GM21786 (cell line): Measurements from ENCODE around the gene GRAMD1B.

Experiments used
- ATAC-seq: cut with Tn5 transposase; IDR thresholded peaks from one replicate; pipeline ENCODE4 v1.9.1; 2021; ENCODE audit not compliant: unreplicated experiment

The GRAMD1B gene

GRCh38 chr11:123527526-123527925 is 97.5 kb downstream of the GRAMD1B start:
- no peak for ATAC-seq

- ATAC-seq: no peak
Observed at GRCh38 chr11:123527947-123528346, 97.9 kb downstream of the GRAMD1B start.

- ATAC-seq: no peak
Observed at GRCh38 chr11:123531325-123531724, 101.3 kb downstream of the GRAMD1B start.

DNA sequence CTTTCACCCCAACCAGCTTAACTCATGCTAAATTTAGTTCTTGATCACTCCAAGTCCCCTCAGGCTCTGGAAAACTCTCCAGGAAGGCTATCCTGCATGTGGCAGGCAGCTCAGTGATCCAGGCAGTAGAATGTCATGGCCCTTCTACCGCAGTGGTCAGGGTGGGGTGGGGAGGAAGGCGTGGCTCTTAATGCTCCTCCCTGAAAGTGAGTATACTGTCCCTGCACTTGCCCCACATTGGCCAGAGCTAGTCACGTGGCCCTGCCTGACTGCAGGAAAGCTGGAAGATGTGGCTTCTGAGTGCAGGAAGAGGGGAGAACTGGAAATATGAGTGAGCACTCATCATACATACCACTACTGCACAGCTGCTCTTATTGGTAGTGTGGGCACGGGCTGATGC is 102.1 kb downstream of the GRAMD1B start:
- no peak for ATAC-seq

GRCh38 chr11:123535401-123535800 is 105.3 kb downstream of the GRAMD1B start:
- ATAC-seq: no peak

- no peak for ATAC-seq
Observed at GRCh38 chr11:123536690-123537437, 106.8 kb downstream of the GRAMD1B start.

DNA sequence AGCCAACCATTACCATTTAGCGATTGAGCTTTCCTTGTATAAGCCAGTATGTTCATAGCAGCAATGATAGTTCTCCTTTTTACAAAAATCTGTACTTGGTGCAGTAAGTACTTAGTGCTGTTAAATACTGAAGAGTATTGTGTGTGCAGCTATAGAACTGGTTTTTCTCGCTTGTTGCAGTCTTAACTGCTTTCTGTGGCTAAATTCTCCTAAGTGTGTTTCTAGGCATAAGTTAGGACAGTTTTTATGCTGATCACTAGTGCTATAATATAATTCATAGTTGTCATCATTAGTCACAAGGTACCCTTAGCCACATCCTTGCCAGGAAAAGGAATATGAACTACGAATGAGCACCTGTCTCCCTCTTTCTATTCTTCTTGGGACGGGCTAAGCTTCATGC is 107.7 kb downstream of the GRAMD1B start:
- ATAC-seq: no peak

DNA sequence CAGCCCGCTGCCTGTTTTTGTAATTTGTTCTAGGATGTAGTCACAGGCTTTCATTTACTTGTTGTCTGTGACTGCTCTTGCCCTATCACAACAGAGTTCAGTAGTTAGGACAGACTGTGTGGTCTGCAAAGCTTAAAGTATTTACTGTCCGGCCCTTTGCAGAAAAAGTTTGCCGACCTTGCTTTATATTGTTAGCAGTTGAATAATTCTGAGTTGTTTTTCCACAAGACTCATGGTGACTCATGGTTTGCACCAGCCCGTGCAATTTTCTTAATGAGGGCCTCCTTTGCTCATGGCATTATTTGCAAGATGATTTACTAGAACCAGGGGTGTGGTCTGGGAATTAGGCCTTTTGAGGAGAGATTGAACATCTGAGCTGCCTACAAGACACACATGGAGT is 113.7 kb downstream of the GRAMD1B start:
- no peak for ATAC-seq

GRCh38 chr11:123544631-123545375 is 114.7 kb downstream of the GRAMD1B start:
- no peak for ATAC-seq

GRCh38 chr11:123545726-123546270 is 115.7 kb downstream of the GRAMD1B start:
- no peak for ATAC-seq

DNA sequence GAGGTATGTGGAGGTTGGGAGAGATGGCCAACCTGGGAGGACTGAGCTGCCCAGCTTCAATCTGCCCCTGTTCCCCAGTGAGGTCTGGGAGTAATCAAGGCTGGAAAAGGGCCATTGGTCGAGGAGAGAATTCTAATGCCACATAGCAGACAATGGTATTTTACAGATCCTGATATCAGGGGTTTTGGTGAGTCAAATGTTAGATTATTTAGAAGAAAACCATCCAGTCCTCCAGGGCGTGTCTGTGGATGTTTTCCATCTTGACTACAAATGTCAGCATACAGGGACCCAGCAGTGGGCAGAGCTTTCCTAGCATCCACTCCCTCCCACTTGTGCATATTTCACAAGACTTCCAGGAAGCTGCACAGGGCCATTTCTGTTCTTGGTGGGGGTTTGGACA is 116.4 kb downstream of the GRAMD1B start:
- no peak for ATAC-seq

DNA sequence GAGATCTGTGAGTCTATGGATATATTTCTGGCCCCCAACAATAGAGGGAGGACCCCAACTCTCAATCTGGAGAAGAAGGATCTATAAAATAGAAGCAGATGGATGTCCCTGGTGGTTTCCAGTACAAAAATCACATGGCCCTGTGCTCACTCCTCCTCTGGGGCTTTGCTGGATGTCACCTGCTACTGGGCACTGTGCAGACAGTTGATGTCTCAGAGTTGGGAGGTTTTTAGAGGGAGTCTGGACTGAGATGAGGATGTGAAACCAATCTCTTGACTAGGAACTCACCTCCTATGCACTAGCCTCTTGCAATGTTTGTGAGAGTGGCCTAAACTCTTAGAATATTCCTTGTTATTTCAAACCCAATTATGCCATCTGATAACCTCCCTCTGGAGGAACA is 117.1 kb downstream of the GRAMD1B start:
- peak; percentile 95 for ATAC-seq

GRCh38 chr11:123548774-123549173 is 118.7 kb downstream of the GRAMD1B start:
- no peak for ATAC-seq

DNA sequence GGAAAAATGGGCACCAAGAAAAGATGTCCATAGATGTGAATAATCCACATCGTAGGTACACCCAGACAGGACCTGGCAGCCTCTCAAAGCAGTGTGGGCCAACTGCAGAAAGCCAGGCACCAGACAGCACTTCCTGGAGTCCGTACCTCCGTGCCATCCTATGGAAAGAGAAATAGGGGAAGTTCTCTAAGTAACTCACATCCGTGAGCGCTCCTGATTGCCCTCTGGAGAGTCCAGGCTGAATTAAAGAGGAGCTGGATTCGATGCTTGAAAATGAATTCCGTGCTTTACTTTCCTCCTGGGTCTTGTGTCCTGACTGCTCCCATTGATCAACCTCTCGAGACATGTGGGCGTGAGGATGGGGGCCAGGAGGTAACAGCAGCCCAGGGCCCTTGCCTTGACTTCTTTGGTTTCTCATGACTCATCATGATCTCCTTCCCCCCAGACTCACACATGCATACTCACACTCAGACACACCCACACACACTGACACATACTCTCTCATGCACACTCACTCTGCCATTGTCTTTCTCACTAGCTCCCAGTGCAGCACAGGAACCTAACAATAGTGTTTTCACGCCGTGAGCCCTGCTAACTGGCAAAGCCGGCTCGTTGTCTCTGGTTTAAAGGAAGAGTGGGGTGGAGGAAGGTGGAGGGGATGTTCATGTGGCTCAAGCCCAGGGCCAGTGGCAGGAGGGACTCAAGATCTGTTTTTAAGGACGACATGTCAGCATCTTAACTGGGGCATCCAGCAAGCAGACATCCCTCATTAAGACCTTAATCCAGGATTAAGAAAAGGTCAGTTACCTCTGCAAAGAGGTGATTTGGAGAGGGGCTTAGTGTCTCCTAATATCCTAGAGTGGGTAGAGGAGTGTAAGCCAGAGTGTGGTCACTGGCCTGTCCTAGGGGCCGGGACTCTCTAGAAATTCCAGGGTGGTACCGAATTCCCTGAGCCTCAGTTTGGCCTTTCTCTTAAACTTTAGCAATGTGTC is 120.2 kb downstream of the GRAMD1B start:
- no peak for ATAC-seq

- no peak for ATAC-seq
Observed at GRCh38 chr11:123551079-123551478, 121.0 kb downstream of the GRAMD1B start.

DNA sequence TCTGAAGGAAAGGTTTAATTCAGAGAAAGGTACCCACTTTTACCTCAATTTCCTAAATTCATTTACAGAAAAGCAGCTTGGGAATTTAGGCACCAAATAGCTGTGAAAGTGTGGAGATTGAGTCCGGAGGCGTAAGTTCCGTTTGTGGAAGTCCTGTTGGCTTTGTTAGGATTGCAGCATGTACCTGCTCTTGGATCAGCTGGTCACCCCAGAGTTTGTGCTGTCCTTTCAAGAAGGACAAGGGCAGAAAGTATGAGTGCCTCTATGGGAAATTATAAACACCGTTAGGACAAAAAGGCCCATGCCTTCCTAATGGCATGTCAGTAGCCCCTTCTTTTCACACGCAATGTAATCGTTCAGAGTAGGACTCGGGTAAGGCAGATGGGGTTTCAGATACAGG is 126.6 kb downstream of the GRAMD1B start:
- ATAC-seq: no peak

DNA sequence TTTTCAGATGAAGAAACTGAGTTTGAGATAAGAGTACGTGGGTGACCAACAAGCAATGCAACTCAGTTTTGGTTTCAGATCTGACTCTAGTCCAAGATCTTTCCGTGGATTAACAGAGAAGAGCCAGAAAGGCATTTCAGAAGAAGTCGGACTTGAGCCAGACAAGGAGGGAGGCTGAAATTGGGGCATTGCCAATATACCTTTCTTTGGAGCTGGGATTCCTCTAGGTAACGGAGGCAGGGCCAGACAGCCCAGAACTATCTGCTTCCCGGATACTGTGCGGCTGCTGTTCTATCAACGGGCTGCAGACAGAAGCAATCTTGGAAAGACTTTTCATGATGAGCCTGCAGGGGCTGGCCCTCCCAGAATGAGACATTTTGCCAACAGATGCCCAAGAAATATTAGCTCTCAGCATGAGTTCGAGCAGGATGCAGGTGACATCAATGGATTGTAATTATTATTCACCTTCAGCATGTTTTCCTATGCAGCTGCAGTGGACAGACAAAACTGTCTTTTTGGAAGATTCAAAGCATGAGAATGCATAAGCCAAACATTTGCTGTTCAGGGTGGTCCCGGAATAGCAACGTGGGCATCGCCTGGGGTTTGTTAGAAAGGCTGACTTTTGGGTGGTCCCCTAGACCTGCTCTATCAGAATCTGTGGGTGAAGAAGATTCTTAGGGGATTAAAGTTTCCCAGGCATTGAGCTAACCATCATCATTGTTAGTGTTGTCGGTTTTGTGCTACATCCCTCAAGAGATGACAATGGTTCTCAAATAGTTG is 128.7 kb downstream of the GRAMD1B start:
- no peak for ATAC-seq

DNA sequence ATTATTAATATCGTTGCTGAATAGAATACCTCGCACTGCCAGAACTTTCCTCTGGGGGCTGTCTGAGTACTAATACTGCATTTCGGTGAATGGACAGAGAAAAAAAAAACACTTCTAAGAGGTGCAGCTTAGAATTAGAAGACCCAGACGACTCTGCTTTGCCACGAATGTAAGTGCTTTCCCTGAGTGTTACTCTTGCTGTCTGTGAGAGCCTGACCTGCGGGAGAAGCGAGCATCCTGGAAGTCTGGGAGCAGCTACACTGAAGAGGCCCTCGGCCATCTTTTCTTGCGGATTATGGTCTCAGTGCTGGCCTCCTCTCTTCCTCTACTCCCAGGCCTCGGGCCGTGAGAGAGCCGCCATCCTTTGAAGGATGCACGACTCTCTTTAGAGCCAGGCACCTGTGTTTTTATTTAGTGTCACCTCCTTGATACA is 129.5 kb downstream of the GRAMD1B start:
- no peak for ATAC-seq

DNA sequence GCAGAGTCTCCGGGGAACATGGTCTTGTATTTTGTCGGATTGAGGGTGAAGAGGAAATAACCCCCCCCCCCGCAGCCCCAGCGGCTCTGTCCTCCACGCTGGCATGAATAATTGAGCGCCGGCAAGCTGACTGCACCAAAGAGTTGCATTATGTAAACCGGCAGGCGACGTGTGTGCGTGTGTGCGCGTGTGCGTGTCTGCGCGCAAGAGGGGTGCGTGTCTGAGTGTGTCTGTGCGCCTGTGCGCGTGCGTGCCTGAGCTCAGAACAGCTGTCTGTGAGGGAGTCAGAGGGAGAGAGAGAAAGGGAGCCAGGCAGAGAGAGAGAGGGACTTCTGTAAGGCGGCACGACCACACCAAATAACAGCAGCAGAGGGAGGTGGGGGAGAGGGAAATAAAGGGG is 129.9 kb downstream of the GRAMD1B start:
- ATAC-seq: peak; percentile 70

DNA sequence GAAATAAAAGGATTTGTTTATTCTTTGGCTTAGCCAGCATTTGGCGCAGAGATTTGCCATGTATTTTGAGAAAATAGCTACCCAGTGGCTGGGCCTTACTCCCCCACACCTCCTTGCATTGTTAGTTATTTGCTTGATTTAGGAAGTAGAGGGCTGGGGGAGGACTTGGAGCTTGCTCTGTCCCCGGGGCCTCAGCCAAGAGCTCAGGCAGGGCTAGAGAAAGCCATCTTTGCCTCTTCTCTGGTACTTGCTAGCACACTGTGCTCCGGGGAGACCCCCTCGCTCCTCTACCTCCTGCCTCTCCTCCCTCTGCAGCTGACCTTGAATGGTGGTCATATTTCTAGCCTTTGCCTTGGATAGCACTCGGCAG is 131.3 kb downstream of the GRAMD1B start:
- no peak for ATAC-seq
